ENCODE results near the gene SLX4IP.
"Not testable (repeated sequence)": the region's sequence is repeated elsewhere in the genome, so short reads cannot be mapped to it uniquely, and the experiment has no call there.

Gene SLX4IP

DNA sequence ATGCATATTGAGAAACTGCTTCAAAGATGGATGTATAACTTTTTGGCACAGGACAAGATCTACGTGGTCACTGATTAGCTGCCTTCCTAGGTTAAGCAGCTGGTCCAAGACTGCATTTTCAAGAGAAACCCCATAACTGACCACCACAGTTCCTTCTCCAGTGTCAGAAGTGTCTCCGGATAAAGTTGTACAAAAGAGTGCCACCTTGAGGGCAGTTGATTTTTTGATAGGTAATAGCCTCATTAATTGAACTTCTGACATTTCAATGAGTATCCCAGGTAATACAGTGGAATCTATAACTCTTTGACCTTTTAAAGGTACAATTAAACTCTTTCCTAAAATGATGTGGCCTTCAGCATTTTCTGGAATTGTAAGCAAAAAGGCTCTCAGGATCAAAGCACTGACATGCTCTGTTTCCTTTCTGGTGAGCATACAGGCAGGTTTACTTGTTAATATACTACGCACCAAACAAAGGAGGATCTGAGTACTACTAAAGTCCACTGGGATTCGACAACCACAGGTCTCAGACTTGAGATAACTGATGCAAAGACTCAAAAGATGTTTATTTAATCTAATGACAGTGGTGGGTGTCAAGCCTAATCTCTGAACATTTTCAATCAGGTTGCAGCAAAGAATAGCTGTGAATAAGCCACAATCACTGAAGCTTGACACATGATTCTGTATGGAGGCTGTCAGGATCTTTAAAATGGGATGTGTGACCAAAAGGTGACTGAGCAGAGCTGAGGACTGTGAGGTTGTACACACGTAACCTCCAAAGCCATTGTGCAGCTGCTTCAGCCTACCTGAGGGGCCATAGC, 22.3 kb upstream of the SLX4IP start:
- no peak overlapping the region for H3K4me3 ChIP-seq (replicated peaks; ENCODE audit: insufficient read depth, low read length)
- no peak for DNase-seq (ENCODE audit: low read depth in 1 of 2, low spot score in 1 of 2)

DNA sequence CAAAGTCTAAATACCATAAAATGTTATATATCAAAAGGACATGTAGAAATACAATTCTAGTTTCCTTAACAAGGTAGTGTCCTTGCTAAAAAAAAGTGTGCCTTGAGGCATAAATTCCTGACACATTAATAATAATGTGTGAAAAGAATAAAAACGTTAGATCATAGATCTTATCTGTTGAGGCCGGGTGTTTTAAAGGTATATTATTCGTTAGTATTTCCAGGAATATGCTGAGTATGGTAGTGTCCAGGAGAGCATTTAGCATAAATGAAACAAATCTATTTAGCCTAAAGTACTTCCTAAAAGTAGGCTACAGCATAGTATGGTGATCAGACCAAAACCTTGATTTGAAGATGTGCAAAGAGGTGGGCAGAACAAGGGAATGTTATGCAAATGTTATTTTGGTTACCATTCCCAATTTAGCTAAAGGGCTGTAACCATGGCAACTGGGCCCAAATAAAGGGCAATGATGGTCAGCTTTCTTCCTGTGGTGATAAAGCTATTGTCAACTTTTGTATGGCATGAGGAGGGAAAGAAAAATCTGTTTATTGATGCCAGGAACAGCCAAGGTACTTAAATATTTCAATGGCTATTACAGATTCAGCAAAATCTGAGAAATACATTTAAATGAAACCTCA, 20.0 kb upstream of the SLX4IP start:
- Histone ChIP-seq H3K4me3 (replicated peaks; ENCODE audit: insufficient read depth, low read length) (no peak overlapping the region), H3K27ac (replicated peaks) (no peak overlapping the region)
- DNase-seq (ENCODE audit: low read depth in 1 of 2, low spot score in 1 of 2), result no peak

More for the DNA sequence above, 22.3 kb upstream of the SLX4IP start:
- Histone ChIP-seq H3K27me3 (ENCODE audit: insufficient read depth, poor library complexity, severe bottlenecking) (no peaks in the 10 kb centered on the region), H3K27ac (replicated peaks) (no peak overlapping the region)
- TF ChIP-seq, protein P1, sequence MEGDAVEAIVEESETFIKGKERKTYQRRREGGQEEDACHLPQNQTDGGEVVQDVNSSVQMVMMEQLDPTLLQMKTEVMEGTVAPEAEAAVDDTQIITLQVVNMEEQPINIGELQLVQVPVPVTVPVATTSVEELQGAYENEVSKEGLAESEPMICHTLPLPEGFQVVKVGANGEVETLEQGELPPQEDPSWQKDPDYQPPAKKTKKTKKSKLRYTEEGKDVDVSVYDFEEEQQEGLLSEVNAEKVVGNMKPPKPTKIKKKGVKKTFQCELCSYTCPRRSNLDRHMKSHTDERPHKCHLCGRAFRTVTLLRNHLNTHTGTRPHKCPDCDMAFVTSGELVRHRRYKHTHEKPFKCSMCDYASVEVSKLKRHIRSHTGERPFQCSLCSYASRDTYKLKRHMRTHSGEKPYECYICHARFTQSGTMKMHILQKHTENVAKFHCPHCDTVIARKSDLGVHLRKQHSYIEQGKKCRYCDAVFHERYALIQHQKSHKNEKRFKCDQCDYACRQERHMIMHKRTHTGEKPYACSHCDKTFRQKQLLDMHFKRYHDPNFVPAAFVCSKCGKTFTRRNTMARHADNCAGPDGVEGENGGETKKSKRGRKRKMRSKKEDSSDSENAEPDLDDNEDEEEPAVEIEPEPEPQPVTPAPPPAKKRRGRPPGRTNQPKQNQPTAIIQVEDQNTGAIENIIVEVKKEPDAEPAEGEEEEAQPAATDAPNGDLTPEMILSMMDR (IDR thresholded peaks at IDR 0.05; ENCODE audit: insufficient read depth, low read length), result no peak
- TF ChIP-seq GABPA (IDR thresholded peaks at IDR 0.05; ENCODE audit: low read depth) (no peak), POLR2AphosphoS5 (IDR thresholded peaks at IDR 0.05; ENCODE audit: low read depth) (no peak), SPI1 (IDR thresholded peaks at IDR 0.05; ENCODE audit: borderline replicate concordance, low read depth) (no peak)
- TF ChIP-seq, protein P2, sequence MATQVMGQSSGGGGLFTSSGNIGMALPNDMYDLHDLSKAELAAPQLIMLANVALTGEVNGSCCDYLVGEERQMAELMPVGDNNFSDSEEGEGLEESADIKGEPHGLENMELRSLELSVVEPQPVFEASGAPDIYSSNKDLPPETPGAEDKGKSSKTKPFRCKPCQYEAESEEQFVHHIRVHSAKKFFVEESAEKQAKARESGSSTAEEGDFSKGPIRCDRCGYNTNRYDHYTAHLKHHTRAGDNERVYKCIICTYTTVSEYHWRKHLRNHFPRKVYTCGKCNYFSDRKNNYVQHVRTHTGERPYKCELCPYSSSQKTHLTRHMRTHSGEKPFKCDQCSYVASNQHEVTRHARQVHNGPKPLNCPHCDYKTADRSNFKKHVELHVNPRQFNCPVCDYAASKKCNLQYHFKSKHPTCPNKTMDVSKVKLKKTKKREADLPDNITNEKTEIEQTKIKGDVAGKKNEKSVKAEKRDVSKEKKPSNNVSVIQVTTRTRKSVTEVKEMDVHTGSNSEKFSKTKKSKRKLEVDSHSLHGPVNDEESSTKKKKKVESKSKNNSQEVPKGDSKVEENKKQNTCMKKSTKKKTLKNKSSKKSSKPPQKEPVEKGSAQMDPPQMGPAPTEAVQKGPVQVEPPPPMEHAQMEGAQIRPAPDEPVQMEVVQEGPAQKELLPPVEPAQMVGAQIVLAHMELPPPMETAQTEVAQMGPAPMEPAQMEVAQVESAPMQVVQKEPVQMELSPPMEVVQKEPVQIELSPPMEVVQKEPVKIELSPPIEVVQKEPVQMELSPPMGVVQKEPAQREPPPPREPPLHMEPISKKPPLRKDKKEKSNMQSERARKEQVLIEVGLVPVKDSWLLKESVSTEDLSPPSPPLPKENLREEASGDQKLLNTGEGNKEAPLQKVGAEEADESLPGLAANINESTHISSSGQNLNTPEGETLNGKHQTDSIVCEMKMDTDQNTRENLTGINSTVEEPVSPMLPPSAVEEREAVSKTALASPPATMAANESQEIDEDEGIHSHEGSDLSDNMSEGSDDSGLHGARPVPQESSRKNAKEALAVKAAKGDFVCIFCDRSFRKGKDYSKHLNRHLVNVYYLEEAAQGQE (IDR thresholded peaks at IDR 0.05; ENCODE audit: insufficient replicate concordance, low read depth), result no peak

DNA sequence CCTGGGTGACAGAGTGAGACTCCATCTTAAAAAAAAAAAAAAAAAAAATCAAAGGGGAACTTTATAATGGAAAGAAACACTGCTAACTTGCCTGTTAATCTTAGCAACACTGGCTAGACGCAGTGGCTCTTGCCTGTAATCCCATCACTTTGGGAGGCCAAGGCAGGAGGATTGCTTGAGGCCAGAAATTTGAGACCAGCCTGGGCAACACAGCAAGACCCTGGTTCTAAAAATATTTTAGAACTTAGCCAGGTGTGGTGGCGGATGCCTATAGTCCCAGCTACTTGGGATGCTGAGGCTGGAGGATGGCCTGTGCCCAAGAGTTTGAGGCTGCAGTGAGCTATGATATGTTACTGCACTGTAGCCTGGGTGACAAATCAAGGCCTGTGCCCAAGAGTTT, 17.9 kb upstream of the SLX4IP start:
- H3K27me3 ChIP-seq (ENCODE audit: insufficient read depth, poor library complexity, severe bottlenecking); H3K27ac ChIP-seq (replicated peaks); DNase-seq (ENCODE audit: low read depth in 1 of 2, low spot score in 1 of 2); H3K4me3 ChIP-seq (replicated peaks; ENCODE audit: insufficient read depth, low read length): not testable (repeated sequence)

More for the DNA sequence above, 20.0 kb upstream of the SLX4IP start:
- no peaks in the 10 kb centered on the region for H3K27me3 ChIP-seq (ENCODE audit: insufficient read depth, poor library complexity, severe bottlenecking)
- TF ChIP-seq SPI1 (IDR thresholded peaks at IDR 0.05; ENCODE audit: borderline replicate concordance, low read depth), result no peak

DNA sequence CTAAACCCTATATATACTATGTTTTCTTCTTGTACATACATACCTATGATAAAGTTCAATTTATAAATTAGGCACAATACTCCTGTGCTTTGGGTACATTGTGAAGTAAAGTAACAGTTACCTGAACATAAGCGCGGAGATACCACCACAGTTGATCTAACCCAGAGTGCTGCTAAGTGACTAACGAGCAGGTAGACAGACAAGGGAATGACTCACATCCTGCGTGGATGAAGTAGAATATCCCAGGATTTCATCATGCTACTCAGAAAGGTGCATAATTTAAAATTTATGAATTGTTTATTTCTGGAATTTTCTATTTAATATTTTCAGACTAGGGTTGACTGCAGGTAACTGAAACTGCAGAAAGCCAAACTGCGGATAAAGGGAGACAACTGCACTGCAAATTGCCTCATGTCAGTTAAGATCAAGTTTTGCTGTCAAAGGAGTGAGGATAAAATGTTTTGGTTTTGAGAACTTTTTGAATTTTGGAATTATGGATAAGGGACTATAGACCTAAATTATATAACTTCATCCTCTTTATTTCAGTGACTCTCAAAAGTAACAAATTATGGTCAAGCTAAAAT, 15.5 kb upstream of the SLX4IP start:
- H3K27me3 ChIP-seq (ENCODE audit: insufficient read depth, poor library complexity, severe bottlenecking), result no peaks in the 10 kb centered on the region
- H3K27ac ChIP-seq (replicated peaks), result no peak overlapping the region
- no peak overlapping the region for H3K4me3 ChIP-seq (replicated peaks; ENCODE audit: insufficient read depth, low read length)
- TF ChIP-seq SPI1 (IDR thresholded peaks at IDR 0.05; ENCODE audit: borderline replicate concordance, low read depth) (no peak), POLR2AphosphoS5 (IDR thresholded peaks at IDR 0.05; ENCODE audit: low read depth) (no peak), GABPA (IDR thresholded peaks at IDR 0.05; ENCODE audit: low read depth) (no peak)
- TF ChIP-seq, protein P2 (IDR thresholded peaks at IDR 0.05; ENCODE audit: insufficient replicate concordance, low read depth), result no peak
- TF ChIP-seq, protein P1 (IDR thresholded peaks at IDR 0.05; ENCODE audit: insufficient read depth, low read length), result no peak
- DNase-seq (ENCODE audit: low read depth in 1 of 2, low spot score in 1 of 2), result no peak
